ENCODE data around the gene CPTP. TPM values are rescaled to one million over a fixed set of nuclear protein-coding genes. Genes with fewer than 3 reads are reported as not detected.

The CPTP gene
- polyA plus RNA-seq, result 17.7 TPM
- long read RNA-seq, donor 1, transcript CPTP-201 (3 exons, 2,190 nt), result major isoform, 10 of 11 reads
- long read RNA-seq, donor 1, partial matches to known transcripts, result 0 of 11 reads
- long read RNA-seq, donor 1, other reads (novel, unspliced or antisense), result 0 of 11 reads
- long read RNA-seq, donor 2, transcript CPTP-201 (3 exons, 2,190 nt), result major isoform, 8 of 10 reads
- long read RNA-seq, donor 2, partial matches to known transcripts, result 0 of 10 reads
- long read RNA-seq, donor 2, other reads (novel, unspliced or antisense), result 0 of 10 reads
- long read RNA-seq, donor 3, result 0 reads
- long read RNA-seq, donor 4, partial matches to known transcripts, result 0 of 1 reads
- long read RNA-seq, donor 4, other reads (novel, unspliced or antisense), result 0 of 1 reads
- long read RNA-seq, donor 5, transcript CPTP-201 (3 exons, 2,190 nt), result major isoform, 5 of 66 reads
- long read RNA-seq, donor 5, transcript CPTP-202 (2 exons, 1,101 nt), result major isoform, 5 of 66 reads
- long read RNA-seq, donor 5, partial matches to known transcripts, result 23 of 66 reads
- long read RNA-seq, donor 5, other reads (novel, unspliced or antisense), result 33 of 66 reads
- long read RNA-seq, donor 6, transcript CPTP-201 (3 exons, 2,190 nt), result major isoform, 8 of 11 reads
- long read RNA-seq, donor 6, partial matches to known transcripts, result 0 of 11 reads
- long read RNA-seq, donor 6, other reads (novel, unspliced or antisense), result 0 of 11 reads
- long read RNA-seq, donor 7, transcript CPTP-201 (3 exons, 2,190 nt), result major isoform, 5 of 7 reads
- long read RNA-seq, donor 7, partial matches to known transcripts, result 0 of 7 reads
- long read RNA-seq, donor 7, other reads (novel, unspliced or antisense), result 0 of 7 reads
- long read RNA-seq, donor 8, transcript CPTP-201 (3 exons, 2,190 nt), result major isoform, 9 of 14 reads
- long read RNA-seq, donor 8, partial matches to known transcripts, result 5 of 14 reads
- long read RNA-seq, donor 8, other reads (novel, unspliced or antisense), result 0 of 14 reads
- long read RNA-seq, donor 9, transcript CPTP-201 (3 exons, 2,190 nt), result major isoform, 7 of 7 reads
- long read RNA-seq, donor 9, partial matches to known transcripts, result 0 of 7 reads
- long read RNA-seq, donor 9, other reads (novel, unspliced or antisense), result 0 of 7 reads
- long read RNA-seq, donor 10, transcript CPTP-201 (3 exons, 2,190 nt), result major isoform, 6 of 7 reads
- long read RNA-seq, donor 10, partial matches to known transcripts, result 0 of 7 reads
- long read RNA-seq, donor 10, other reads (novel, unspliced or antisense), result 0 of 7 reads
- long read RNA-seq, donor 11, transcript CPTP-201 (3 exons, 2,190 nt), result major isoform, 6 of 6 reads
- long read RNA-seq, donor 11, partial matches to known transcripts, result 0 of 6 reads
- long read RNA-seq, donor 11, other reads (novel, unspliced or antisense), result 0 of 6 reads

GRCh38 chr1:1324524-1325287, at the start of gene CPTP, which contains the start of gene INTS11:
Gene CPTP (plus strand): TSS chr1:1324802. CDS start chr1:1326911, 2,109 bp downstream.
Gene INTS11 (minus strand): TSS chr1:1324660. CDS start chr1:1324608, 52 bp downstream.
- Histone ChIP-seq H3K36me3 (ENCODE audit: control insufficient read depth, insufficient read depth, low read length) (peaks cover 48% of the 10 kb centered on the region), H3K27me3 (ENCODE audit: control insufficient read depth, insufficient read depth, low read length) (no peaks in the 10 kb centered on the region), H3K9me3 (ENCODE audit: control insufficient read depth, low read depth, low read length) (no peaks in the 10 kb centered on the region), H3K4me3 (ENCODE audit: low read length) (peak within 1 kb of the TSS; percentile 79), H3K4me1 (ENCODE audit: control insufficient read depth, insufficient read depth, low read length) (peaks cover 17% of the 10 kb centered on the region), H3K27ac (ENCODE audit: low read length) (peak within 1 kb of the TSS; percentile 69)
- whole genome bisulfite sequencing (ENCODE audit: insufficient coverage, low lambda C conversion rate), result no CpG with 5 or more reads among the region's 84 CpGs
- DNase-seq, result peak; percentile 92 to 94

GRCh38 chr1:1274931-1275431, 49.6 kb upstream of the CPTP start:
- H3K4me1 ChIP-seq (ENCODE audit: control insufficient read depth, insufficient read depth, low read length), result peaks cover 23% of the 10 kb centered on the region
- peaks cover 5% of the 10 kb centered on the region for H3K36me3 ChIP-seq (ENCODE audit: control insufficient read depth, insufficient read depth, low read length)
- H3K27ac ChIP-seq (ENCODE audit: low read length), result no peak overlapping the region
- no peak overlapping the region for H3K4me3 ChIP-seq (ENCODE audit: low read length)
- no CpG with 5 or more reads among the region's 15 CpGs for WGBS (ENCODE audit: insufficient coverage, low lambda C conversion rate)
- DNase-seq, result no peak
- no peaks in the 10 kb centered on the region for H3K27me3 ChIP-seq (ENCODE audit: control insufficient read depth, insufficient read depth, low read length)
- H3K9me3 ChIP-seq (ENCODE audit: control insufficient read depth, low read depth, low read length), result peaks cover 5% of the 10 kb centered on the region

- no peak for DNase-seq
- H3K36me3 ChIP-seq (ENCODE audit: control insufficient read depth, insufficient read depth, low read length), result peaks cover 5% of the 10 kb centered on the region
- H3K4me3 ChIP-seq (ENCODE audit: low read length), result no peak overlapping the region
- no peak overlapping the region for H3K27ac ChIP-seq (ENCODE audit: low read length)
- H3K4me1 ChIP-seq (ENCODE audit: control insufficient read depth, insufficient read depth, low read length), result peaks cover 25% of the 10 kb centered on the region
- 100% methylated on average over 1 of the region's 9 CpGs for WGBS (ENCODE audit: insufficient coverage, low lambda C conversion rate)
- H3K9me3 ChIP-seq (ENCODE audit: control insufficient read depth, low read depth, low read length), result peaks cover 5% of the 10 kb centered on the region
- no peaks in the 10 kb centered on the region for H3K27me3 ChIP-seq (ENCODE audit: control insufficient read depth, insufficient read depth, low read length)
Measured at GRCh38 chr1:1275836-1276235, 48.8 kb upstream of the CPTP start.

- WGBS (ENCODE audit: insufficient coverage, low lambda C conversion rate), result no CpG with 5 or more reads among the region's 13 CpGs
Measured at GRCh38 chr1:1278620-1279019, 46.0 kb upstream of the CPTP start.

GRCh38 chr1:1279028-1279427, 45.6 kb upstream of the CPTP start:
- Histone ChIP-seq H3K27ac (ENCODE audit: low read length) (no peak overlapping the region), H3K9me3 (ENCODE audit: control insufficient read depth, low read depth, low read length) (peaks cover 5% of the 10 kb centered on the region), H3K36me3 (ENCODE audit: control insufficient read depth, insufficient read depth, low read length) (no peaks in the 10 kb centered on the region), H3K27me3 (ENCODE audit: control insufficient read depth, insufficient read depth, low read length) (no peaks in the 10 kb centered on the region), H3K4me3 (ENCODE audit: low read length) (no peak overlapping the region), H3K4me1 (ENCODE audit: control insufficient read depth, insufficient read depth, low read length) (peaks cover 31% of the 10 kb centered on the region)
- WGBS (ENCODE audit: insufficient coverage, low lambda C conversion rate), result no CpG with 5 or more reads among the region's 17 CpGs
- no peak for DNase-seq

More at GRCh38 chr1:1278620-1279019, 46.0 kb upstream of the CPTP start:
- H3K27ac ChIP-seq (ENCODE audit: low read length), result no peak overlapping the region
- H3K4me3 ChIP-seq (ENCODE audit: low read length), result no peak overlapping the region
- DNase-seq, result peak in 1 of 2 donors; percentile 39
- no peaks in the 10 kb centered on the region for H3K36me3 ChIP-seq (ENCODE audit: control insufficient read depth, insufficient read depth, low read length)
- H3K9me3 ChIP-seq (ENCODE audit: control insufficient read depth, low read depth, low read length), result peaks cover 5% of the 10 kb centered on the region
- H3K27me3 ChIP-seq (ENCODE audit: control insufficient read depth, insufficient read depth, low read length), result no peaks in the 10 kb centered on the region
- H3K4me1 ChIP-seq (ENCODE audit: control insufficient read depth, insufficient read depth, low read length), result peaks cover 31% of the 10 kb centered on the region

- Histone ChIP-seq H3K36me3 (ENCODE audit: control insufficient read depth, insufficient read depth, low read length) (no peaks in the 10 kb centered on the region), H3K27me3 (ENCODE audit: control insufficient read depth, insufficient read depth, low read length) (peaks cover 6% of the 10 kb centered on the region), H3K27ac (ENCODE audit: low read length) (peak overlapping the region; percentile 76), H3K9me3 (ENCODE audit: control insufficient read depth, low read depth, low read length) (peaks cover 4% of the 10 kb centered on the region), H3K4me3 (ENCODE audit: low read length) (no peak overlapping the region), H3K4me1 (ENCODE audit: control insufficient read depth, insufficient read depth, low read length) (peaks cover 24% of the 10 kb centered on the region)
- DNase-seq, result no peak
- no CpG with 5 or more reads among the region's 21 CpGs for WGBS (ENCODE audit: insufficient coverage, low lambda C conversion rate)
Measured at GRCh38 chr1:1280782-1281481, 43.7 kb upstream of the CPTP start.

GRCh38 chr1:1281533-1282321, 42.9 kb upstream of the CPTP start:
- peak; percentile 88 to 97 for DNase-seq
- Histone ChIP-seq H3K36me3 (ENCODE audit: control insufficient read depth, insufficient read depth, low read length) (no peaks in the 10 kb centered on the region), H3K4me3 (ENCODE audit: low read length) (no peak overlapping the region), H3K27me3 (ENCODE audit: control insufficient read depth, insufficient read depth, low read length) (peaks cover 14% of the 10 kb centered on the region), H3K27ac (ENCODE audit: low read length) (peak overlapping the region; percentile 76), H3K9me3 (ENCODE audit: control insufficient read depth, low read depth, low read length) (peaks cover 6% of the 10 kb centered on the region), H3K4me1 (ENCODE audit: control insufficient read depth, insufficient read depth, low read length) (peaks cover 24% of the 10 kb centered on the region)
- no CpG with 5 or more reads among the region's 26 CpGs for WGBS (ENCODE audit: insufficient coverage, low lambda C conversion rate)

- Histone ChIP-seq H3K27me3 (ENCODE audit: control insufficient read depth, insufficient read depth, low read length) (peaks cover 22% of the 10 kb centered on the region), H3K4me1 (ENCODE audit: control insufficient read depth, insufficient read depth, low read length) (peaks cover 24% of the 10 kb centered on the region), H3K36me3 (ENCODE audit: control insufficient read depth, insufficient read depth, low read length) (no peaks in the 10 kb centered on the region), H3K4me3 (ENCODE audit: low read length) (no peak overlapping the region), H3K9me3 (ENCODE audit: control insufficient read depth, low read depth, low read length) (peaks cover 6% of the 10 kb centered on the region), H3K27ac (ENCODE audit: low read length) (no peak overlapping the region)
- no CpG with 5 or more reads among the region's 14 CpGs for WGBS (ENCODE audit: insufficient coverage, low lambda C conversion rate)
- no peak for DNase-seq
Measured at GRCh38 chr1:1282998-1283397, 41.6 kb upstream of the CPTP start.
